Stimulated activated CD8-positive, alpha-beta memory T cell treated with anti-CD3 and anti-CD28 coated beads, Interleukin-2, amount 100 ng/mL, for 1 hour (primary cell): ENCODE data around the gene HSBP1L1.

Experiments used
- DNase-seq, 2 donors: peaks; one replicate each; pipeline ENCODE4 v3.0.0-alpha.2; 2020; ENCODE audit warnings: low read depth in 2 of 2

The HSBP1L1 gene

DNA sequence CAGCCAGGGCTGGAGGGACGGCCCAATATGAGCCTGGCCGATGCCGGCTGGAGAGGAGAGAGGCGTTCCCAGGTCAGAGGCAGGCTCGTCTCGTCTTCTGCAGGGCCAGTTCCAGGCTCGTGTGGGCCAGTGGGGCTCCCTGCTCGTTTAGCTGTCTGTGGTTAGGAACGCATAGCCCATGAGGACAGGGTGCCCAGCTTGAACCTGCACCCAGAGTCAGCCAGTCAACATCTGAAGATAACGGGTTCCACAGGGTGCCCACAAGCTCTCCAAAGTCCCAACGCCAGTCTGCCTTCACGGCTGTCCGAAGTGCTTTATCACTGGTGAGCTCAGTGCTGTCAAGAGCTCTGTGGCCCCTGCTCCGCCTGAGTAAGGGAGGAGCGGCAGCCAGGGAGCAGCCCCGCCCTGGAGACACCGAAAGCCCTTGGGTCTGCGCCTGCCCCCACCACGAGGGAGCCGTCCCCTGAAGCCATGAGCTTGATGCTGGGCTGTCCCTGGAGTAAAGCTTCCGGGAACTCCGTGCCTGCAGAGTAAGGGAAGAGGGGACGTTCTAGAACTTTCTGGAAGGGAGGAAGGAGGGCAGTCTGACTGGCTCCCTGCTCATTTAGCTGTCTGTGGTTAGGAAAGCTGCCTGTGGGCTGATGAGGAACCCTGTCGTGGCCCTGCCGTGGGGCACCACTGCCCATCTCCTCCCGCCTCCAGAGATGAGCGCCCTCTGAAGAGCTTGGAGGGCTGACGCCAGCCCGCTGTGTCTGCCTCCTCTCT is 2.7 kb upstream of the HSBP1L1 start:
- no peak for DNase-seq

- no peak for DNase-seq
These were observed 2.1 kb upstream of the HSBP1L1 start for GRCh38 chr18:79962311-79962710.

- no peak for DNase-seq
These were observed 1.4 kb upstream of the HSBP1L1 start for GRCh38 chr18:79962835-79963657.

DNA sequence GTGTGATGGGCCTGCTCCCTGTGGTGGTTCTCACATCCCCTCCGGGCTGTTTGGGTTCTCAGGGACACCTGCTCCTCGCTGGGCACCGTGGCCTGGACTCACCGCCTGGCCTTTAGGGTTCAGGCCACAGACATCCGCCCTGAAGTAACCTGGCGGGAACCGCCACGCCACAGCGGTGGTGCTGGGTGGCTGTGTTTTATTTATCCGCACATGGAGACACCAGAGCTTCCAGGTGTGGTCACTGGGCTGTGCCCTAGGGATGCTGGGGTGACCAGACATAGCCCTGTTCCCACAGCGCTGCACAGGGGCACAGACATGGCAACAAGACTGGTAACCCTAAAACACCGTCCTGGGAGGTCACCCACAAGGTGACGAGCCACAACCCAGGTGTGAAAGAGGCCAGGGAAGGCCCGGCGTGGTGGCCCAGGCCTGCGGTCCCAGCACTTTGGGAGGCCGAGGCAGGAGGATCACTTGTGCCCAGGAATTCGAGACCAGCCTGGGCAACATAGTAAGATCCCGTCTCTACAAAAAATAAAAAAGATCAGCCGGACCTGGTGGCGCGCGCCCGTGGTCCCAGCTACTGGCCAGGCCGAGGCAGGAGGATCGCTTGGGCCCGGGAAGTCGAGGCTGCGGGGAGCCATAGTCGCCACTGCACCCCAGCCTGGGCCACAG is 649 bp upstream of the HSBP1L1 start:
- no peak for DNase-seq

DNA sequence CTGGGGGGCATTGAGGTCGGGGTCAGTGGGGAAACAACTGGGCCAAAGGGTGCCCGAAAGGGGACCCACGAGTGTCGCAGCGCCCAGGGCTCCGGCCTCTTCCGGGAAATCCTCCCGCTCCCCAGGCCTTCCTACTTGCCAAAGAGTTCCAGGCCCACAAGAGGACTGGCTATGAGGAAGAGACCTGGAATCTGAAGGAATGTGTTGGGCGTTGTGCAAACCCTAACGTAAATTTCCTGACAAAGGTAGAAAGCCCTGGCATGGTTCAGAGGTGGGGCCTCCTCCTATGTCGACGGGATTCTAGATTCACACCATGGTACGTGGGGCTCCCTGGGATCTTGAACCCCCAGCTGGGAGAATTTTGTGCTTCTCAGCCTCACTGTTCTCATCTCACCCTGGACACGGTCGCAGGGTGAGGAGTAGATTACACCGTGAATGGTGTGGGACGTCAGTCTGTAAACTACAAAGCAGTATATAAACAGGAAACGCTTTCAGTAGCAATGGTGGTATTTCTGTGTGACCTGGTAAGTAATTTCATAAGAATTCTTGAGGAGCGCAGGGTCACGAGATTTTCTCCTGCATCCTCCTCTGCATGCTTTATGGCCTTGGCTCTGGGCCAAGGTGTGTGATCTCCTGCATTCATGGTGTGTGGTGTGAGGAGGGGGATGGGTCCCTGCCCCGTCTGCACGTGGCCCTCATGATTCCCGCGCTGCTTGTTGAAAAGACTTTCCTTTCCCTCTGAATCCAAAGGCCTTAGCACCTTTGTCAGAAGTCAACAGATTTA is 868 bp downstream of the HSBP1L1 start:
- DNase-seq: no peak

DNA sequence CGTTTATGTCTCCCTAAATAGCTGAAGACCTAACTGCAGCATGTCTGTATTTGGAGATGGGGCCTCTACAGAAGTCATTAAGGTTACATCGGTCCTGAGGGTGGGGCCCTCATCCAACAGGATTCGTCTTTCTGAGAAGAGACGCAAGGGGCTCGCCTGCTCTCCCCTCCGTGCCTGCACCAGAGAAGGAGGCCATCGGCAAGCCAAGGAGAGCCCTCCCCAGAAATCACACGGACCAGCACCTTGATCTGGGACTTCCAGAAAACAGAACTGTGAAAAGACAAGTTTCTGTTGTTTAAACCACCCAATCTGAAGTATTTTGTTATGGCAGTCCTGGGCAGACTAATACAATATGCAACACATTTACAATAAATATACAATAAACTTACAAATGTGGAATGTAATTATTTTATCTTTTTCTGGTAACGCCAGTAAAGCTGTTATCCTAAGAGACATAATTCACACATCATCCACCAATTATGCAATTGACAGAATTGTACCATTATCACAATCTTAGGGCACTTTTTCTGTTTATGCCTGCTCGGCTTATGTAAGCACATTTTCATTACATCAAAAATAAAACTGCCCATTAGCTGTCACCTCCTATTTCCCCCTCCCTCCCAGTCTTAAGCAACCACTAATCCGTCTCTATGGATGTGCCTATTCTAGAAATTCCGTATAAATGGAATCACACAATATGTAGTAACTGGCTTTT is 6.1 kb downstream of the HSBP1L1 start:
- no peak for DNase-seq

DNA sequence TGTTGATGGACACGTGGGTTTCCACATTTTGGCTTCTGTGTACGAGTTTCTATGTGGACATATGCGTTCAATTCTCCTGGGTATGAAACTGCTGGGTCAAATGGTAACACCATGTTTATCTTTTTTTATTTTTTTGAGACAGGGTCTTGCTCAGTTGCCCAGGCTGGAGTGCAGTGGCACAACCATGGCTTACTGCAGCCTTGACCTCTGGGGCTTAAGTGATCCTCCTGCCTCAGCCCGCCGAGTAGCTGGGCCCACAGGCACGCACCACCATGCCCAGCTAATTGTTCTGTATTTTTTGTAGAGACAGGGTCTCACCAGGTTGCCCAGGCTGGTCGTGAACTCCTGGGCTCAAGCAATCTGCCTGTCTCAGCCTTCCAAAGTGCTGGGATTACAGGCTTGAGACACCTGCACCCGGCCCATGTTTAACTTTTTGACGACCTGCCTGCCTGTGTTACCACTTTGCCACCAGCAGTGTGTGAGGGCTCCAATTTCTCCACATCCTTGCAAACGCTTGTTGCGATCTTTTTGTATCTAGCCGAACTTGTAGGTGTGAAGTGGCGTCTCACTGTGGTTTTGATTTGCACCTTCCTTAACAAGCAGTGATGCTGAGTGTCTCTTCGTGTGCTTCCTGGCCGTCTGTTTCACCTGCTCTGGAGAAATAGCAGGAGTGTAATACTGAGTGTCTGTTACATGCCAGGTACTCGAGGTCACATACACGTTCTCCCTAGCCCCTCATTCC is 6.9 kb downstream of the HSBP1L1 start:
- no peak for DNase-seq

- DNase-seq: no peak
These were observed 7.5 kb downstream of the HSBP1L1 start for GRCh38 chr18:79971986-79972385.

- DNase-seq: no peak
These were observed 8.3 kb downstream of the HSBP1L1 start for GRCh38 chr18:79972720-79973119.

GRCh38 chr18:79973517-79973916 is 9.1 kb downstream of the HSBP1L1 start:
- no peak for DNase-seq

DNA sequence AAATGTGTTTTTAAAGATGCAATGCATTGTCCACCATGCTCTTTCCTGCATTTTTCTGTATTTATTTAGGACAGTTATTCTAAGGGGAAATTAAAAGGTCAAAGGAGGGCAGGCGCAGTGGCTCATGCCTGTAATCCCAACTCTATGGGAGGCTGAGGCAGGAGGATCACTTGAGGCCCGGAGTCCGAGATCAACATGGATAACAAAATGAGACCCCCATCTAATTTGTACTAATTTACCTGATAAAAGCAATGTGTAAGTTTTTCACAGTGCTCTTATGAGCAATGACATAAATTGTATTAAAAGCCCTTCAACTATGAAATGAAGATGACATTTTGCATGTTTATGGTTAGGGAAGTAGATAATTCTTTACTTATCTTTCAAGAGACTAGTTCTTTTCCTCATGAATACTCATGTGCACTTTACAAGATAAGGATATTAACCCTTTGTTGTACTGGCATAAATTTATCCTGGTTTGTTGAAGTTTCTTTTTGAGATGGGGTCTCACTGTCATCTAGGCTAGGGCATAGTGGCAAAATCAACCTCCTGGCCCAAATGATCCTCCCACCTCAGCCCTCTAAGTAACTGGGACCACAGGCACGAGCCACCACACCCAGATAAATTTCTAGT is 9.7 kb downstream of the HSBP1L1 start:
- DNase-seq: no peak

DNA sequence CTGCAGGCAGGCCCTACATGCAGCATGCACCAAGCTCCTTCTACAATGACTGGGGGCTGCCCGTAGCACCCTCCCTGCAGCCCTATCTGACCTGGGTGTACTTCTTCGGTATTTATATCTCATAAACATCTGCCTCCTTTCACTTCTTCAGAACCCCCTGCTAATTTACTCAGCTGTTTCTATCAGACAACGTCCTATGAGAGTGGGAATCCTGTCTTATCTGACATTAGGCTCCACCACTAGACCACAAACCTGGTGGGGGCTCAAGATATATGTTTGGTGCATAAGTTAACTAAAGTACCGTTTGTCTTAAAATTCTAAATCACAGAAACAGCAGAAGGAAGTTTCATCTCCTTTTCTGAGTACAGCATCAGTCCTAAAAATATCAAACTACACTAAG is 10.6 kb downstream of the HSBP1L1 start:
- no peak for DNase-seq

DNA sequence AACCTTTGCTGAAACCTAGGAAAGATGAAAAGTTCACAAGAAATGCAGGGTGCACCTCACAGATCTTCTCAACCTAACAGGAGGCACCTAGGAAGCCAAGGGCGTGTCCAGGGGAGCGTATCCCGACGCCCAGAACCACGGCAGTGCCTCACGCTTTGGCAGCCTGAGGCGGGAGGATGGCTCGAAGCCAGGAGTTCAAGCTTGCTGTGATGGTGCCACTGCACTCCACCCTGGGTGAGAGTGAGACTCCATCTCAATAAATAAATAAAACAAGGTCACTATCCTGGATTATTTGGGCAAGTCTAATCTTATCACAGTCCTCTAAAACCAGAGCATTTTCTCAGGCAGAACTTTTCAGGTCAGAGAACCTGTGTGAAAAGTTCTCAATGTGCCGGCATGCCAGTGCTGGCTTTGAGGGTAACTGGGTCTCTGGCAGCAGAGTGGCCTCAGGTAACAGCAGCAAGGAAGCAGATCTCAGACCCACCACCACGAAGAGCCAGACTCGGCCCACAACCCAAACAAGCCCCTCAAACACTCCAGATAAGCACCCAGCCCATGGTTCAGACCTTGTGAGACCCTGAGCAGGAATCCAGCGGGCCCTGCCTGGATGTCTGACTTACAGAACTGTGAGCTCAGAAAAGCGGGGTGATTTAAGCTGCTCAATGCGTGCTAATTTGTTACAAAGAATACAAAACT is 11.7 kb downstream of the HSBP1L1 start:
- no peak for DNase-seq

DNA sequence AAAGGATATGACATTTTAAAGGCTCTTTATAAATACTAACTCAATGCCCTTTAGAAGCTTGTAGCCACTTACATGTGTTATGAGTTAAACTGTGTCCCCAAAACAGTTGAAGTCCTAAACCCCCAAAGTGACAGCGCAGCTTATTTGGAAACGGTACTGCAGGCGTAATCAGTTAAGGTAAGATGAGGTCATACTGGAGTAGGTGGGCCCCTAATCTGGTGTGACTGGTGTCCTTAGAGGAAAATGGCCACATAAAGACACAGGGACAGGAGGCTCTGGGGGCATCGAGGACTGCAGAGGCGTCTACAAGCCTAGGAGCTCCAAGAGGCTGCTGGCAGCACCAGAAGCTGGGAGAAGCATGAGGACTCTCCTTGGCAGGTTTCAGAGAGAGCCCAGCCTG is 15.4 kb downstream of the HSBP1L1 start:
- DNase-seq: no peak

DNA sequence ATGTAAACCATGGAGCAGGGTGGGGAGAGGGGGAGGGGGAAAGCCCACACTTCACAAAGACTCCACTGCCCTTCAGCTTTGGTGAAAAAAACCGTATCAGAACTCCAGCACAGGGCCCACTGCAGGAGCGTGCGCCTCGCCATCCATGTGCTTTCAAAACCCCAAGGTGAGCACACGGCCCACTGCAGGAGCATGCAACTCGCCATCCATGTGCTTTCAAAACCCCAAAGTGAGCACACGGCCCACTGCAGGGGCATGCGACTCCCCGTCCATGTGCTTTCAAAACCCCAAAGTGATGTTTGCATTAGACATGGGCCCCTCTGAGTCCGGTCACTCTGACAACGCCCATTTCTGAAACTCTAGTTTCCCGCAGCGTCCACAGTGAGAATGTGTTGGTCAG is 16.1 kb downstream of the HSBP1L1 start:
- DNase-seq: no peak

GRCh38 chr18:79982736-79983135 is 18.3 kb downstream of the HSBP1L1 start:
- no peak for DNase-seq

DNA sequence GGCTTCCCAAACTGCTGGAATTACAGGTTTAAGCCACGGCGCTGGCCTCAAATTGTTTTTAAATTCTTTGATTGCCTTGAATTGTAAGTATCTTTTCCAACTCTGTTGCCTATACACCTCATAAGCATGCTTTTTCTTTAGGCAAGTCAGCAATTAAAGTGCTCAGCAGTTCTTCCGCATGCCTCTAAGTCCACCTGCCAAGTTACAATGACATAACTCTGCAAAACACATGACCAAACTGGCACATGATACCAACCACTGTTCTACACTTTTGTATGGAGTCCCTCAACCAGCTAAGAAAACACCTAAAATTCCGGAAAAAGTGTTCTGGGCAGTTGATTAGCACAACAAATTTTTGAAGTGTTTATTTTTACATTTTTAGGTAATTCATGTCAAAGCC is 18.8 kb downstream of the HSBP1L1 start:
- no peak for DNase-seq

DNA sequence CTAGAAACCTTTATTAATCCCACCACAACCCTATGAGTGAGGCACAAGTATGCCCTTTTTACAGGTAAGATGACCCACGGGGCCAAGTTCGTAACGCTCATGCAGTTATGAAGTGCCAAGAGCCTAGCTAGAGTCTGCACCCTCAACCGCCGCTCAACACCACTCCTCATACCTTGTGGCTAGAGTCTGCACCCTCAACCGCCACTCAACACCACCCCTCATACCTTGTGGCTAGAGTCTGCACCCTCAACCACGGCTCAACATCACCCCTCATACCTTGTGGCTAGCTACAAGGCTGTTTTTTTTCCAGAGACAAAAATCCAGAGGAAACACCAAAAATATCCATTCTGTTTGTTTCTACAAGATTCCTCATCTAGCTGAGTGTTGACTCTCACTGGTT is 19.4 kb downstream of the HSBP1L1 start:
- DNase-seq: no peak

DNA sequence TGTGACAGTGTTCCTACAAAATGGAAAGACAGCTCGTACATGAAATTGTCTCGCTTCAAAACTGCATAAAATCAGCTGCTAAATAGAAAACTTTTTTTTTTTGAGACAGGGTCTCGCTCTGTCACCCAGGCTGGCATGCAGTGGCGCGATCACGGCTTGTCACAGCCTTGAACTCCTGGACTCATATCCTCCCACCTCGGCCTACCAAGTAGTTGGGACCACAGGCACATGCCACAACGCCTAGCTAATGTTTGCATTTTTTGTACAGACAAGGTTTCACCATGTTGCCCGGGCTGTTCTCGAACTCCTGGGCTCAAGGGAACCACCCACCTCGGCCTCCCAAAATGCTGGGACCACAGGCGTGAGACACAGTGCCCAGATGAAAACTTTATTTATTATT is 20.7 kb downstream of the HSBP1L1 start:
- no peak for DNase-seq
